HepG2 (cell line): ENCODE data around the gene JAGN1. TPM values are rescaled to one million over a fixed set of nuclear protein-coding genes. Genes with fewer than 3 reads are reported as not detected.
A peak's percentile ranks its signal among the peaks of the same experiment; 100 is the strongest.

Experiments used
- ATAC-seq: fragments of 200-7000 bp; cut with Tn5 transposase; 3 replicates; pipeline ENCODE4 v1.9.1; 2020; ENCODE audit warnings: mild to moderate bottlenecking, moderate library complexity
- BruUV-seq: library from RNA; stranded (reverse); fragments of 400-500 nt; replicated peaks from 2 replicates; lab custom pipeline; 2021; lab: Mats Ljungman, UMichigan
- CTCF ChIA-PET: fragments of 300-600 bp; formaldehyde crosslinking; extraction: SDS; loops from one replicate; lab custom pipeline; 2021; ENCODE audit warnings: low total read pairs, inconsistent platforms, low intra/inter-chr PET ratio; lab: Yijun Ruan, JAX
- POLR2A ChIA-PET: fragments of 350-600 bp; sonication (Branson Sonifier 250); formaldehyde crosslinking; loops from one replicate; lab custom pipeline; 2020; ENCODE audit warnings: antibody characterized with exemption, inconsistent platforms; lab: Yijun Ruan, JAX
- DNase-seq: peaks from one replicate; pipeline ENCODE4 v3.0.0-alpha.2; 2015; ENCODE audit warnings: low spot score
- FAIRE-seq: peaks from 3 replicates; lab custom pipeline; 2011; peaks lifted over from hg19 to GRCh38; lab: Jason Lieb, UNC
- H2AFZ ChIP-seq: one replicate; pipeline ENCODE4 v1.6.1; 2011; ENCODE audit warnings: low read length, inconsistent platforms
- H3K27ac ChIP-seq: fragments of 300-600 bp; 3 replicates; pipeline ENCODE4 v1.8.0; 2011; ENCODE audit warnings: mixed run types, mild to moderate bottlenecking, mixed read lengths, low read length, inconsistent platforms; ENCODE audit not compliant: insufficient read depth; ENCODE audit errors: extremely low read length
- H3K27me3 ChIP-seq, 2 experiments: fragments of 200-600 bp in 1 of 2; 2 replicates in 1 of 2; 3 replicates in 1 of 2; pipeline versions ENCODE4 v1.6.0 to v1.8.0; 2011; ENCODE audit warnings: low read length in 2 of 2, mild to moderate bottlenecking in 2 of 2, moderate library complexity in 2 of 2, inconsistent platforms in 1 of 2; ENCODE audit not compliant: insufficient read depth in 2 of 2, control insufficient read depth in 1 of 2
- H3K36me3 ChIP-seq, 2 experiments: fragments of 200-600 bp in 1 of 2; replicated peaks in 1 of 2; 2 replicates in 1 of 2; 3 replicates in 1 of 2; pipeline versions ENCODE4 v1.5.1 to v1.8.0; 2011; ENCODE audit warnings: low read length in 2 of 2, inconsistent platforms in 1 of 2; ENCODE audit not compliant: insufficient read depth in 2 of 2, control insufficient read depth in 1 of 2
- H3K4me1 ChIP-seq: 2 replicates; pipeline ENCODE4 v1.5.1; 2012; ENCODE audit warnings: low read length, inconsistent platforms; ENCODE audit not compliant: insufficient read depth
- H3K4me2 ChIP-seq: 2 replicates; pipeline ENCODE4 v1.6.0; 2011; ENCODE audit warnings: low read depth, low read length, inconsistent platforms
- H3K4me3 ChIP-seq, 3 experiments: fragments of 200-600 bp in 1 of 3; sonication (generic), shearing (Covaris generic) in 1 of 3; replicated peaks in 1 of 3; 2 replicates each; pipeline ENCODE4 v1.5.1; 2011 to 2016; ENCODE audit warnings: low read length in 3 of 3, inconsistent platforms in 2 of 3, low read depth in 2 of 3, mild to moderate bottlenecking in 2 of 3, control low read depth in 1 of 3, mixed read lengths in 1 of 3; ENCODE audit not compliant: insufficient read depth in 1 of 3
- H3K79me2 ChIP-seq: one replicate; pipeline ENCODE4 v1.6.1; 2011; ENCODE audit warnings: low read length, inconsistent platforms; ENCODE audit not compliant: insufficient read depth
- H3K9ac ChIP-seq: 2 replicates; pipeline ENCODE4 v1.6.0; 2011; ENCODE audit warnings: mild to moderate bottlenecking, low read depth, low read length, inconsistent platforms; ENCODE audit not compliant: insufficient read depth
- H3K9me3 ChIP-seq: 2 replicates; pipeline ENCODE4 v1.5.1; 2012; ENCODE audit warnings: mild to moderate bottlenecking, low read length
- H4K20me1 ChIP-seq: 2 replicates; pipeline ENCODE4 v1.6.0; 2011; ENCODE audit warnings: inconsistent platforms, mild to moderate bottlenecking, low read length, moderate library complexity; ENCODE audit not compliant: insufficient read depth
- HIVEP1 ChIP-seq: sonication (generic); formaldehyde crosslinking; IDR thresholded peaks from 2 replicates; pipeline ENCODE4 v1.4.0; 2020; ENCODE audit warnings: mild to moderate bottlenecking, missing genetic modification reagents
- HNRNPH1 ChIP-seq: fragments of 200-400 bp; formaldehyde crosslinking; optimal IDR thresholded peaks from 2 replicates; pipeline ENCODE3; 2017; ENCODE audit warnings: mild to moderate bottlenecking, low read depth, low read length
- NFE2 ChIP-seq: sonication (generic); formaldehyde crosslinking; IDR thresholded peaks from 2 replicates; pipeline ENCODE4 v1.4.0; 2020; ENCODE audit warnings: missing genetic modification reagents
- SMAD3 ChIP-seq: sonication (generic); formaldehyde crosslinking; IDR thresholded peaks from 2 replicates; pipeline ENCODE4 v1.4.0; 2020; ENCODE audit warnings: missing genetic modification reagents
- TOE1 ChIP-seq: sonication (generic); formaldehyde crosslinking; IDR thresholded peaks from 2 replicates; pipeline ENCODE4 v1.4.0; 2020; ENCODE audit warnings: mild to moderate bottlenecking, missing genetic modification reagents
- ZFP36L2 ChIP-seq: sonication (generic); formaldehyde crosslinking; IDR thresholded peaks from 2 replicates; pipeline ENCODE4 v1.4.0; 2020; ENCODE audit warnings: missing genetic modification reagents
- WGBS: methylation state at CpG from one replicate; pipeline ENCODE4 v1.1.6; 2017; ENCODE audit warnings: low lambda C conversion rate; 5-methylcytosine and 5-hydroxymethylcytosine counted together
- in situ Hi-C: cut with HindIII; loops from 2 replicates; pipeline ENCODE4 v1.10.0; 2017; ENCODE audit warnings: low pct_unique_long_range_greater_than_20kb; ENCODE audit not compliant: extremely low pct_ligation_motif_present
- intact Hi-C: fragments of 100-400 bp; cut with micrococcal nuclease; formaldehyde crosslinking; loops from one replicate; pipeline ENCODE4 v1.10.0; 2022; ENCODE audit not compliant: unreplicated experiment
- polyA plus RNA-seq, 8 experiments: library from polyadenylated mRNA; depleted of rRNA in 3 of 8; stranded (reverse) in 7 of 8; unstranded in 1 of 8; fragments of >200 nt; fragmentation: Illumina TruSeq in 4 of 8; extraction: Trizol in 4 of 8; gene quantifications; 2 replicates each; pipeline versions ENCODE4 v1.2.1 to v1.2.3, GENCODE V29; 2011 to 2016; ENCODE audit warnings: low read depth in 4 of 8, missing spikeins in 1 of 8, mixed read lengths in 1 of 8; ENCODE audit not compliant: insufficient read depth in 1 of 8
- total RNA-seq, 5 experiments: library from RNA; depleted of rRNA; stranded (reverse); fragments of >200 nt; fragmentation: Illumina TruSeq; extraction: Trizol; gene quantifications; 2 replicates each; pipeline ENCODE4 v1.2.3, GENCODE V29; 2016; ENCODE audit warnings: low read depth in 1 of 5
- TF ChIP-seq, protein P1 (sequence below): sonication (generic); formaldehyde crosslinking; IDR thresholded peaks from 2 replicates; pipeline ENCODE4 v1.5.0; 2020; ENCODE audit warnings: mild to moderate bottlenecking, missing genetic modification reagents, borderline replicate concordance
- TF ChIP-seq, protein P2 (sequence below): sonication (generic); formaldehyde crosslinking; conservative IDR thresholded peaks from 2 replicates; pipeline ENCODE4 v1.8.0; 2022; ENCODE audit warnings: low read depth, missing genetic modification reagents
- TF ChIP-seq, protein P3 (sequence below): sonication (generic); formaldehyde crosslinking; IDR thresholded peaks from 2 replicates; pipeline ENCODE4 v1.5.0; 2020; ENCODE audit warnings: mild to moderate bottlenecking, low read depth, missing genetic modification reagents, borderline replicate concordance
- TF ChIP-seq, protein P4 (sequence below): sonication (generic); formaldehyde crosslinking; IDR thresholded peaks from 2 replicates; pipeline ENCODE4 v1.4.0; 2020; ENCODE audit warnings: missing genetic modification reagents, borderline replicate concordance
- TF ChIP-seq, protein P5 (sequence below): sonication (generic); formaldehyde crosslinking; IDR thresholded peaks from 2 replicates; pipeline ENCODE4 v1.5.0; 2020; ENCODE audit warnings: missing genetic modification reagents

The JAGN1 gene
- total and polyA plus RNA-seq, 2 of the 13 experiments (the other 11 are each of a cell fraction or from before 2014, with no cell fraction given): 49.9 to 50.9 TPM

DNA sequence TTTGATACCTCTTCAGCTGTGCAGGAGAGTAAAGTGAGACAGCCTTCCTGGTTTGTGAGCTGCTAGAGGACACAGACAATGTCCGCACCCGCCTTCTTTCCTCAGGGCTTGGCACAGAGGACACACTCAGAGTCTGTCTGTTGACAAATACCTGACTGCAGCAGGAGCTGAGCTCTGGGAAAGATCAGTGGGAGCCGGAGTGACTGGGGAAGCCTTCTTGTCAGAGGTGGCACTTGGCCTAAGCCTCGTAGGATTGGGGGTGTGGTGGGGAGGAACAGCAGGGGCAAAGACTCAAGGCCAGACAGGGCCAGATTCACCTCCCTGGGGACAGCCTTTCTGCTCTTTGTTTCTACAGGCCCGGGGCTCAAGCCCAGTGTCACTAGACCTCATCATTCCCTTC, 23.2 kb downstream of the JAGN1 start:
- Histone ChIP-seq H3K4me2 (0 out of 2 replicates have a peak overlapping the region, but pooled peaks have one; percentile 8), H3K9me3 (no peaks in the 10 kb centered on the region), H4K20me1 (no peaks in the 10 kb centered on the region), H3K79me2 (peaks cover 3% of the 10 kb centered on the region), H3K36me3 (peaks cover 7 to 19% of the 10 kb centered on the region in 2 experiments; a peak in 3 of 5 replicates), H3K27ac (peak overlapping the region; percentile 90), H3K27me3 (no peaks in the 10 kb centered on the region), H3K9ac (no peak overlapping the region), H3K4me3 (no peak overlapping the region), H3K4me1 (peaks cover 38% of the 10 kb centered on the region), H2AFZ (no peak overlapping the region)
- POLR2A ChIA-PET: interaction anchor here (1.4 to 9.0 kb wide), 4 partner anchors 13 to 49 kb away, joined by 7 to 298 read pairs (median 80); partner anchors contain the start of genes CRELD1 and IL17RE
- ATAC-seq: no peak
- no peak for DNase-seq
- BruUV-seq: no TSS peak
- in situ Hi-C loops (no loop called here), intact Hi-C loops (no loop called here)
- no peak for FAIRE-seq
- CTCF ChIA-PET: no interaction called here
- 44% methylated on average over 4 of the region's 5 CpGs for WGBS
- TF ChIP-seq, protein P1, sequence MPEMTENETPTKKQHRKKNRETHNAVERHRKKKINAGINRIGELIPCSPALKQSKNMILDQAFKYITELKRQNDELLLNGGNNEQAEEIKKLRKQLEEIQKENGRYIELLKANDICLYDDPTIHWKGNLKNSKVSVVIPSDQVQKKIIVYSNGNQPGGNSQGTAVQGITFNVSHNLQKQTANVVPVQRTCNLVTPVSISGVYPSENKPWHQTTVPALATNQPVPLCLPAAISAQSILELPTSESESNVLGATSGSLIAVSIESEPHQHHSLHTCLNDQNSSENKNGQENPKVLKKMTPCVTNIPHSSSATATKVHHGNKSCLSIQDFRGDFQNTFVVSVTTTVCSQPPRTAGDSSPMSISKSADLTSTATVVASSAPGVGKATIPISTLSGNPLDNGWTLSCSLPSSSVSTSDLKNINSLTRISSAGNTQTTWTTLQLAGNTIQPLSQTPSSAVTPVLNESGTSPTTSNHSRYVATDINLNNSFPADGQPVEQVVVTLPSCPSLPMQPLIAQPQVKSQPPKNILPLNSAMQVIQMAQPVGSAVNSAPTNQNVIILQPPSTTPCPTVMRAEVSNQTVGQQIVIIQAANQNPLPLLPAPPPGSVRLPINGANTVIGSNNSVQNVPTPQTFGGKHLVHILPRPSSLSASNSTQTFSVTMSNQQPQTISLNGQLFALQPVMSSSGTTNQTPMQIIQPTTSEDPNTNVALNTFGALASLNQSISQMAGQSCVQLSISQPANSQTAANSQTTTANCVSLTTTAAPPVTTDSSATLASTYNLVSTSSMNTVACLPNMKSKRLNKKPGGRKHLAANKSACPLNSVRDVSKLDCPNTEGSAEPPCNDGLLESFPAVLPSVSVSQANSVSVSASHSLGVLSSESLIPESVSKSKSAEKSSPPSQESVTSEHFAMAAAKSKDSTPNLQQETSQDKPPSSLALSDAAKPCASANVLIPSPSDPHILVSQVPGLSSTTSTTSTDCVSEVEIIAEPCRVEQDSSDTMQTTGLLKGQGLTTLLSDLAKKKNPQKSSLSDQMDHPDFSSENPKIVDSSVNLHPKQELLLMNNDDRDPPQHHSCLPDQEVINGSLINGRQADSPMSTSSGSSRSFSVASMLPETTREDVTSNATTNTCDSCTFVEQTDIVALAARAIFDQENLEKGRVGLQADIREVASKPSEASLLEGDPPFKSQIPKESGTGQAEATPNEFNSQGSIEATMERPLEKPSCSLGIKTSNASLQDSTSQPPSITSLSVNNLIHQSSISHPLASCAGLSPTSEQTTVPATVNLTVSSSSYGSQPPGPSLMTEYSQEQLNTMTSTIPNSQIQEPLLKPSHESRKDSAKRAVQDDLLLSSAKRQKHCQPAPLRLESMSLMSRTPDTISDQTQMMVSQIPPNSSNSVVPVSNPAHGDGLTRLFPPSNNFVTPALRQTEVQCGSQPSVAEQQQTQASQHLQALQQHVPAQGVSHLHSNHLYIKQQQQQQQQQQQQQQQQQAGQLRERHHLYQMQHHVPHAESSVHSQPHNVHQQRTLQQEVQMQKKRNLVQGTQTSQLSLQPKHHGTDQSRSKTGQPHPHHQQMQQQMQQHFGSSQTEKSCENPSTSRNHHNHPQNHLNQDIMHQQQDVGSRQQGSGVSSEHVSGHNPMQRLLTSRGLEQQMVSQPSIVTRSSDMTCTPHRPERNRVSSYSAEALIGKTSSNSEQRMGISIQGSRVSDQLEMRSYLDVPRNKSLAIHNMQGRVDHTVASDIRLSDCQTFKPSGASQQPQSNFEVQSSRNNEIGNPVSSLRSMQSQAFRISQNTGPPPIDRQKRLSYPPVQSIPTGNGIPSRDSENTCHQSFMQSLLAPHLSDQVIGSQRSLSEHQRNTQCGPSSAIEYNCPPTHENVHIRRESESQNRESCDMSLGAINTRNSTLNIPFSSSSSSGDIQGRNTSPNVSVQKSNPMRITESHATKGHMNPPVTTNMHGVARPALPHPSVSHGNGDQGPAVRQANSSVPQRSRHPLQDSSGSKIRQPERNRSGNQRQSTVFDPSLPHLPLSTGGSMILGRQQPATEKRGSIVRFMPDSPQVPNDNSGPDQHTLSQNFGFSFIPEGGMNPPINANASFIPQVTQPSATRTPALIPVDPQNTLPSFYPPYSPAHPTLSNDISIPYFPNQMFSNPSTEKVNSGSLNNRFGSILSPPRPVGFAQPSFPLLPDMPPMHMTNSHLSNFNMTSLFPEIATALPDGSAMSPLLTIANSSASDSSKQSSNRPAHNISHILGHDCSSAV (CRISPR knock-in tag): no peak
- TF ChIP-seq ZFP36L2 (CRISPR knock-in tag) (no peak), HNRNPH1 (no peak), NFE2 (CRISPR knock-in tag) (no peak), SMAD3 (no peak), HIVEP1 (CRISPR knock-in tag) (no peak), TOE1 (CRISPR knock-in tag) (no peak)
- TF ChIP-seq, protein P2, sequence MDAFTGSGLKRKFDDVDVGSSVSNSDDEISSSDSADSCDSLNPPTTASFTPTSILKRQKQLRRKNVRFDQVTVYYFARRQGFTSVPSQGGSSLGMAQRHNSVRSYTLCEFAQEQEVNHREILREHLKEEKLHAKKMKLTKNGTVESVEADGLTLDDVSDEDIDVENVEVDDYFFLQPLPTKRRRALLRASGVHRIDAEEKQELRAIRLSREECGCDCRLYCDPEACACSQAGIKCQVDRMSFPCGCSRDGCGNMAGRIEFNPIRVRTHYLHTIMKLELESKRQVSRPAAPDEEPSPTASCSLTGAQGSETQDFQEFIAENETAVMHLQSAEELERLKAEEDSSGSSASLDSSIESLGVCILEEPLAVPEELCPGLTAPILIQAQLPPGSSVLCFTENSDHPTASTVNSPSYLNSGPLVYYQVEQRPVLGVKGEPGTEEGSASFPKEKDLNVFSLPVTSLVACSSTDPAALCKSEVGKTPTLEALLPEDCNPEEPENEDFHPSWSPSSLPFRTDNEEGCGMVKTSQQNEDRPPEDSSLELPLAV (CRISPR knock-in tag): no peak
- TF ChIP-seq, protein P3, sequence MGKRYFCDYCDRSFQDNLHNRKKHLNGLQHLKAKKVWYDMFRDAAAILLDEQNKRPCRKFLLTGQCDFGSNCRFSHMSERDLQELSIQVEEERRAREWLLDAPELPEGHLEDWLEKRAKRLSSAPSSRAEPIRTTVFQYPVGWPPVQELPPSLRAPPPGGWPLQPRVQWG: no peak
- TF ChIP-seq, protein P4, sequence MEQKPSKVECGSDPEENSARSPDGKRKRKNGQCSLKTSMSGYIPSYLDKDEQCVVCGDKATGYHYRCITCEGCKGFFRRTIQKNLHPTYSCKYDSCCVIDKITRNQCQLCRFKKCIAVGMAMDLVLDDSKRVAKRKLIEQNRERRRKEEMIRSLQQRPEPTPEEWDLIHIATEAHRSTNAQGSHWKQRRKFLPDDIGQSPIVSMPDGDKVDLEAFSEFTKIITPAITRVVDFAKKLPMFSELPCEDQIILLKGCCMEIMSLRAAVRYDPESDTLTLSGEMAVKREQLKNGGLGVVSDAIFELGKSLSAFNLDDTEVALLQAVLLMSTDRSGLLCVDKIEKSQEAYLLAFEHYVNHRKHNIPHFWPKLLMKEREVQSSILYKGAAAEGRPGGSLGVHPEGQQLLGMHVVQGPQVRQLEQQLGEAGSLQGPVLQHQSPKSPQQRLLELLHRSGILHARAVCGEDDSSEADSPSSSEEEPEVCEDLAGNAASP (CRISPR knock-in tag): no peak
- TF ChIP-seq, protein P5, sequence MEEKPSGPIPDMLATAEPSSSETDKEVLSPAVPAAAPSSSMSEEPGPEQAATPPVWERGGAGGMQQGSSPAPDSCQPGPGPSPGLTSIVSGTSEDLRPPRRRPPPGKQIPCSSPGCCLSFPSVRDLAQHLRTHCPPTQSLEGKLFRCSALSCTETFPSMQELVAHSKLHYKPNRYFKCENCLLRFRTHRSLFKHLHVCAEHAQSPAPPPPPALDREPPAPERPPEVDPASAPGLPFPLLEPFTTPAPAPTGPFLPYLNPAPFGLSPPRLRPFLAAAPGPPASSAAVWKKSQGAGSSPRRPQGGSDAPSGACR (CRISPR knock-in tag): no peak
